GM18502 (cell line): ENCODE results near the gene ANKRD65.
"Not testable (repeated sequence)": the region's sequence is repeated elsewhere in the genome, so short reads cannot be mapped to it uniquely, and the experiment has no call there.

Experiments
- ATAC-seq: cut with Tn5 transposase; IDR thresholded peaks from one replicate; pipeline ENCODE4 v1.9.1; 2021; ENCODE audit warnings: mild to moderate bottlenecking; ENCODE audit not compliant: unreplicated experiment, poor library complexity

The ANKRD65 gene

GRCh38 chr1:1399187-1399871 lies 21.7 kb downstream of the ANKRD65 start, which contains the start of gene CCNL2:
Gene CCNL2, minus strand, starts transcription at chr1:1399335. Its CDS starts 29 bp downstream, at chr1:1399306.
- peak; percentile 94 for ATAC-seq

GRCh38 chr1:1398677-1399186 lies 22.3 kb downstream of the ANKRD65 start:
- peak; percentile 22 for ATAC-seq

GRCh38 chr1:1397839-1398523 lies 23.1 kb downstream of the ANKRD65 start:
- ATAC-seq = no peak

GRCh38 chr1:1395166-1395565 lies 25.9 kb downstream of the ANKRD65 start:
- no peak for ATAC-seq

GRCh38 chr1:1394116-1394515 lies 27.0 kb downstream of the ANKRD65 start:
- ATAC-seq = no peak

- no peak for ATAC-seq
These were observed 27.6 kb downstream of the ANKRD65 start for GRCh38 chr1:1393428-1393827.

GRCh38 chr1:1393014-1393413 lies 28.1 kb downstream of the ANKRD65 start:
- no peak for ATAC-seq

- no peak for ATAC-seq
These were observed 29.9 kb downstream of the ANKRD65 start for GRCh38 chr1:1391225-1391624.

- no peak for ATAC-seq
These were observed 30.4 kb downstream of the ANKRD65 start for GRCh38 chr1:1390675-1391074.

- ATAC-seq = no peak
These were observed 33.0 kb downstream of the ANKRD65 start for GRCh38 chr1:1388078-1388472.

GRCh38 chr1:1387098-1388077 lies 33.7 kb downstream of the ANKRD65 start:
- no peak for ATAC-seq

GRCh38 chr1:1385931-1386330 lies 35.1 kb downstream of the ANKRD65 start:
- ATAC-seq = no peak

GRCh38 chr1:1385339-1385738 lies 35.7 kb downstream of the ANKRD65 start:
- not testable (repeated sequence) for ATAC-seq

GRCh38 chr1:1381294-1381693 lies 39.8 kb downstream of the ANKRD65 start:
- ATAC-seq = no peak

- no peak for ATAC-seq
These were observed 40.2 kb downstream of the ANKRD65 start for GRCh38 chr1:1380860-1381259.

- no peak for ATAC-seq
These were observed 43.4 kb downstream of the ANKRD65 start for GRCh38 chr1:1377540-1378205.

- ATAC-seq = no peak
These were observed 44.4 kb downstream of the ANKRD65 start for GRCh38 chr1:1376551-1377226.

- peak; percentile 87 for ATAC-seq
These were observed 46.0 kb downstream of the ANKRD65 start, which contains the start of gene AURKAIP1 for GRCh38 chr1:1374929-1375662. Gene AURKAIP1, minus strand, starts transcription at chr1:1375207. Its CDS starts 451 bp downstream, at chr1:1374756.

GRCh38 chr1:1374589-1374928 lies 46.5 kb downstream of the ANKRD65 start:
- peak; percentile 7 for ATAC-seq
